Measurements from ENCODE around the gene DUSP2.
A peak's percentile ranks its signal among the peaks of the same experiment; 100 is the strongest.

GRCh38 chr2:96138179-96139145 is 6.8 kb downstream of the DUSP2 start, which contains the start of gene ASTL:
- TF ChIP-seq POLR2A (IDR thresholded peaks at IDR 0.05) (no peak), CTCF (IDR thresholded peaks at IDR 0.05) (peak in 2 of 3 donors; percentile 43), POLR2AphosphoS5 (IDR thresholded peaks at IDR 0.05) (no peak)
